Activated CD8-positive, alpha-beta memory T cell treated with anti-CD3 and anti-CD28 coated beads, Interleukin-2, amount 50 U/mL, for 24 hours (primary cell): Measurements from ENCODE around the gene LYSMD4.

ENCODE experiments used
- DNase-seq: peaks from one replicate; pipeline ENCODE4 v3.0.0-alpha.2; 2020; ENCODE audit errors: extremely low read depth

Gene LYSMD4

GRCh38 chr15:99731336-99732123 lies 1.7 kb downstream of the LYSMD4 start:
- no peak for DNase-seq

GRCh38 chr15:99729920-99730319 lies 3.3 kb downstream of the LYSMD4 start:
- no peak for DNase-seq

GRCh38 chr15:99729327-99729726 lies 3.9 kb downstream of the LYSMD4 start:
- DNase-seq, result no peak

GRCh38 chr15:99728916-99729315 lies 4.3 kb downstream of the LYSMD4 start:
- DNase-seq, result no peak

GRCh38 chr15:99727733-99728132 lies 5.5 kb downstream of the LYSMD4 start:
- DNase-seq, result no peak

GRCh38 chr15:99727330-99727729 lies 5.9 kb downstream of the LYSMD4 start:
- no peak for DNase-seq

GRCh38 chr15:99726333-99726732 lies 6.9 kb downstream of the LYSMD4 start:
- DNase-seq, result no peak

- no peak for DNase-seq
Measured at GRCh38 chr15:99722406-99722805, 10.8 kb downstream of the LYSMD4 start.

- DNase-seq, result no peak
Measured at GRCh38 chr15:99721896-99722295, 11.3 kb downstream of the LYSMD4 start.

- DNase-seq, result no peak
Measured at GRCh38 chr15:99721104-99721778, 12.0 kb downstream of the LYSMD4 start.

- no peak for DNase-seq
Measured at GRCh38 chr15:99720533-99720932, 12.7 kb downstream of the LYSMD4 start.

GRCh38 chr15:99719096-99719541 lies 14.1 kb downstream of the LYSMD4 start:
- no peak for DNase-seq

GRCh38 chr15:99718421-99718820 lies 14.8 kb downstream of the LYSMD4 start:
- no peak for DNase-seq

GRCh38 chr15:99717161-99718009 lies 15.9 kb downstream of the LYSMD4 start:
- no peak for DNase-seq

- DNase-seq, result no peak
Measured at GRCh38 chr15:99716540-99717095, 16.6 kb downstream of the LYSMD4 start.

GRCh38 chr15:99712415-99712814 lies 20.8 kb downstream of the LYSMD4 start:
- DNase-seq, result no peak

- DNase-seq, result no peak
Measured at GRCh38 chr15:99711625-99712024, 21.6 kb downstream of the LYSMD4 start.

GRCh38 chr15:99709243-99709986 lies 23.8 kb downstream of the LYSMD4 start:
- DNase-seq, result no peak

- DNase-seq, result no peak
Measured at GRCh38 chr15:99708563-99708962, 24.7 kb downstream of the LYSMD4 start.

GRCh38 chr15:99707473-99708270 lies 25.6 kb downstream of the LYSMD4 start:
- DNase-seq, result no peak
